Stimulated activated CD8-positive, alpha-beta memory T cell treated with anti-CD3 and anti-CD28 coated beads, Interleukin-15, amount 100 ng/mL, for 24 hours (primary cell): ENCODE data around the gene MPI.

ENCODE experiments used
- DNase-seq: peaks from one replicate; pipeline ENCODE4 v3.0.0-alpha.2; 2020; ENCODE audit warnings: low read depth

The MPI gene, protein sequence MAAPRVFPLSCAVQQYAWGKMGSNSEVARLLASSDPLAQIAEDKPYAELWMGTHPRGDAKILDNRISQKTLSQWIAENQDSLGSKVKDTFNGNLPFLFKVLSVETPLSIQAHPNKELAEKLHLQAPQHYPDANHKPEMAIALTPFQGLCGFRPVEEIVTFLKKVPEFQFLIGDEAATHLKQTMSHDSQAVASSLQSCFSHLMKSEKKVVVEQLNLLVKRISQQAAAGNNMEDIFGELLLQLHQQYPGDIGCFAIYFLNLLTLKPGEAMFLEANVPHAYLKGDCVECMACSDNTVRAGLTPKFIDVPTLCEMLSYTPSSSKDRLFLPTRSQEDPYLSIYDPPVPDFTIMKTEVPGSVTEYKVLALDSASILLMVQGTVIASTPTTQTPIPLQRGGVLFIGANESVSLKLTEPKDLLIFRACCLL

DNA sequence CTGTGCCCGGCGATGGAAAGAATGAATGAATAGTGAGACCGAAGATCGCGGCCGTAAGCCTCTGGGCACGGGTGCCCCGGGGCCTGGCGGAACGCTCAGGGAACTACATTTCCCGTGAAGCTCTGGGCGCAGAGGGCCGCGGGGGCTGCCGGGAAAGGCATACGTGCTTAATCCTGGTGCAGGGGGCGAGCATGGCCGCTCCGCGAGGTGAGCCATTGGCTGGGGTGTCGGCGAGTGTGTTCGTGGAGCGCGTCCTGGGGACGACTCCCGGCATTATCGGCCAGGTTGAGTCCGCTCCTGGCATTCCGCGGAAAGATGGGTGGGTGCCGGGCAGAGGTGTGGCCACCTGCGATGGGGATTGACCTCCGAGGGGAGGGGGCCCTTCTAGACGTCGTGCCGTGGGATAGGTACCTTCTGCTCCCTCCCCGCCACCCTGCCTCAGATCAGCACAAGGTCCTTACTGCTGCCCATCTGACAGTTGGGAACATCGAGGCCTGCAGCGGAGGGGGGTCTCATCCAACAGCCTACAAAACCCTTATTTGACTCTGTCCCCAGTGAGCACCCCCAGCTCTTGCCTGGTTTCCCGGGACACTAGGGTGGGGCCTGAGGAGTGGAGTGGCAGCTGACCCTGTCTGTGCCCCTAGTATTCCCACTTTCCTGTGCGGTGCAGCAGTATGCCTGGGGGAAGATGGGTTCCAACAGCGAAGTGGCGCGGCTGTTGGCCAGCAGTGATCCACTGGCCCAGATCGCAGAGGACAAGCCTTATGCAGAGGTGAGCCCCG lies at the start of gene MPI:
Gene MPI (plus strand): TSS at position 160 of the 782 bp plus-strand sequence. CDS start 32 bp downstream, at position 192.
- peak; percentile 63 for DNase-seq

DNA sequence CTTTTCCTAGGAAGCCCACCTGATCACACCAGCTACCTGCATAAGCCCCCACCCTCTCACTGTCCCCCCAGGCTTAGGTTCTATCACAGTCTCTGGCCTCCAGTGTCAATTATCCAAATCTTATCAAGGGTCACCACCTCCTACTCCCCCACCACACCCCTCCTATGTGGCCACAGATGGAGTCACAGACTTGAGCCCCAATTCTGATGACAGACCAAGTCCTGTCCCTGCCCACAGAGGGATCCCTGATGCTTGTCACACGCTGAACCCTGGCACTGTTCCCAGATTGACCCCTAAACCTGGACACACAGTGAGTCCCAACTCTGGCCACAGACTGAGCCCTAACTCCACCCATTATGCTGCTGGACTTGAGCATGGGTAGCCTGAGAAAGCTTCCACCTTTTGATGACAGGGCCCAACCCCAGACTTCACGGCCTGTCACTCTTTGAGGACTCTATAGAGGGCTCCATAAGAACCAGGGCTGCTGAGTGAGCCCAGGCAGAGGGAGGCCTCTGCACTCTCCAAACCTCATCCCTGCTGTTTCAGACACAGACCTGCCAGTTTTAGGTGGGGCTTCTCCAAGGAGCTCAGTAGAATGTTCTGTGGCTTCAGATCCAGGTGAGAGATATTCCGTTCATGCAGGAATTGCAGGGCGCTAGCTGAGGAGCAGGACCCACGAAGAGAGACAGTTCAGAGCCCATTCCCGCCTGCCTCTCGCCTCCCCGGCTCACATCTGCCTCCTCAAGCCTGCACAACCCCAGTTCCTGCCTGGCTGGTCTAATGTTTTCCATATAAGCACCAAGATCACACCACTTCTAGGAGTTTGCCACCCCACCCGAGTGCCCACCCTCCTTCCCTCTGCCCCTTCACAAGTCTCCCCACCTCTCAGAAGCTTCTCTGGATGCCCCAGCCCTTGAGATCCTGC lies 48.7 kb upstream of the MPI start:
- DNase-seq: no peak

DNA sequence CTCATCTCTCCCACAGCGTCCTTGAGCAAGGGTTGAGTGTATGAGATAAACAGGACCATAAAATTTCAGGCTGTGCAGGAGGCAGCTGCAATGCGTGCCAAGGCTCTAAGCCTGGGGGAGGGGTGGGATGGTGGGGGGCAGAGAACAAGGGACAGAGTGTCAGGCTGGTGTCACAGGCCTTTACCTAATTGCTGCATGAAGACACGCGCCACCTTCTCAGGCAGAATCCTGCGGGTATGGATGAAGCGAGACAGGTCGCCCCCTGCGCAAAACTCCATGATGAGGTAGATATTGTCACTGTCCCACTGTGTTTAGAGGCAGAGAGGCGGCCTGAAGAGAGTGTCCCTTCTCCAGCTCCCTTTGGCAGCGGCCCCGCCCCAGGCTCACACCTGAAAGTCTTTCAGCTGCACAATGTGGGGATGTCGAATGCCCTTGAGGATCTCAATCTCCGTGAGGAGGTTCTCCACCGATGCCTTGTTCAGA lies 47.9 kb upstream of the MPI start:
- DNase-seq: no peak

DNA sequence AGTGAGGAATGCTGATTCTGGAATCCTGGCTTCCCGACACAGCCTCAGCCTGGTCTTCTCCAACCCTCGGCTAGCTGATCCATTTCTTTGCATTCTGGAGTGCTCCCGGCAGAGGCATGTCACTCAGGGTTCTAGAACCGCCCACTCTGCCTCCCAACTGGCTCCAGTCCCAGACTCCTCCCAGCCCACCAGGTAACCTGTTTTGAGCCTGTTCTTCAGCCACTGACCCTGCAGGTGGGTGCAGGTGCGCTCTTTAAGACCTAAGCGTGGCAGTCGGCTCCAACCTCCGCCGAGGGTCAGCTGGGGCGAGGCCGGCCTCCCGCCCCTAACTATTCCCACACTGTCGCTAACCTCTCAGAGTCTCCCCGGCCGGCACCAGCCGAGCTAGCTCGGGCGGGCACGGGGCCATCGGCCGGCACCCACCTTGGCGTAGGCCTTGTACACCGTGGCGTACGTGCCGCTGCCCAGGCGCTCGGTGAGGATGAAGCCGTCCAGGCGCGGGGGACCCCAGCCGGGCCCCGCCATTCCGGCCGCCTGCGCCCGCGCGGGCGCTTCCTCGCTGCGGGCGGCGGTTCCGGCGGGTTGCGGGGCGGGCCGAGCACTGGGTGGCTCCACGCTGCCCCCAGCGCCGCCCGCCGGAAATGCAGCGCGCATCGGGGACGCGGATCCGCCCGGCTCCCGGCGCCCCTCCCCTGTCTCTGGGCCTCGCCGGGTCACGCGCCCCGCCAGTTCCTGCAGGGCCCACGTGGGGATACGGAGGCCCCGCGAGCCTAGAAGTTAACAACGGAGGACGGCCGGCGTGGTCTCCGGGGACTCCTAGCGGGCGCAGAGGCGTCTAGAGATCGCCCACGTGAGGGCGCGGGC lies 47.0 kb upstream of the MPI start, which contains the start of gene ULK3:
Gene ULK3 (minus strand): TSS at position 576 of the 864 bp plus-strand sequence. CDS start 51 bp downstream, at position 525.
- peak; percentile 88 for DNase-seq

DNA sequence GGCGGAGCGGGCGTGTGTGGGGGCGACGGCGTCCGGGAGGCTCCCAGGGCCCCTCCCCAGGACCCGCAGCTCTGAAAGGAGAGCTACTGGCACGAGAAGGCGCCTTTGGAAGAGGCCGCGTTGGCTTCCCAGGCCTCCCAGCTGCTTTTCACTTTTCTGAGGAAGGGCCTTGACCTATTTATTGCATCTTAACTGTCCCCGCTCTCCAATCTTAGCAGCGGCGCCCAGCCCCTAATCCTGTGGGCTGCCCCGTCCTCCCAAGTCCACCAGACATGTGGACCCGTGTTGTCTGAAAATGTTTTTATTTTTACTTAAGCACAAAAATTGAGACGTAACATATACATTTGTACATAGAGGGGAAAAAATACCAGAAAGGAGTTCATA lies 46.4 kb upstream of the MPI start:
- DNase-seq: no peak

DNA sequence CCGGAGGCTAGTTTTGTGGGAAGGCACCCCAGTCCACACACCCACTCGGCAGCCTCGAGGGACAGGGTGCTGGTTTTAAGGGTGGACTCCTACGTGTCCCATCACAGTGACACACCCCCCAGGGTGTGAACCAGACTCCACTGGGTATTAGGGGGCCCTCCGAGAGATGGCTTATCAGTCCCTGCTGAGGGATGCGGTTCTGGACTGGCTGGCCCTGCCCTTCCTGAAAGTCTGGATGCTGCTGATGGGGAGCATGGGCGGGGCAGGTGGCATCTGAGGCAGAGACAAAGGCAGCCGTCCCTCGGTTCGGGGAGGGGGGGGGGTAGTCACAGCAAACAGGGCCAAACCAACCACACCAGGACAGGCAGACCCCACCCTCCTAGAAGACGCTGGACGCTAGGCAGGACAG lies 45.9 kb upstream of the MPI start:
- no peak for DNase-seq

DNA sequence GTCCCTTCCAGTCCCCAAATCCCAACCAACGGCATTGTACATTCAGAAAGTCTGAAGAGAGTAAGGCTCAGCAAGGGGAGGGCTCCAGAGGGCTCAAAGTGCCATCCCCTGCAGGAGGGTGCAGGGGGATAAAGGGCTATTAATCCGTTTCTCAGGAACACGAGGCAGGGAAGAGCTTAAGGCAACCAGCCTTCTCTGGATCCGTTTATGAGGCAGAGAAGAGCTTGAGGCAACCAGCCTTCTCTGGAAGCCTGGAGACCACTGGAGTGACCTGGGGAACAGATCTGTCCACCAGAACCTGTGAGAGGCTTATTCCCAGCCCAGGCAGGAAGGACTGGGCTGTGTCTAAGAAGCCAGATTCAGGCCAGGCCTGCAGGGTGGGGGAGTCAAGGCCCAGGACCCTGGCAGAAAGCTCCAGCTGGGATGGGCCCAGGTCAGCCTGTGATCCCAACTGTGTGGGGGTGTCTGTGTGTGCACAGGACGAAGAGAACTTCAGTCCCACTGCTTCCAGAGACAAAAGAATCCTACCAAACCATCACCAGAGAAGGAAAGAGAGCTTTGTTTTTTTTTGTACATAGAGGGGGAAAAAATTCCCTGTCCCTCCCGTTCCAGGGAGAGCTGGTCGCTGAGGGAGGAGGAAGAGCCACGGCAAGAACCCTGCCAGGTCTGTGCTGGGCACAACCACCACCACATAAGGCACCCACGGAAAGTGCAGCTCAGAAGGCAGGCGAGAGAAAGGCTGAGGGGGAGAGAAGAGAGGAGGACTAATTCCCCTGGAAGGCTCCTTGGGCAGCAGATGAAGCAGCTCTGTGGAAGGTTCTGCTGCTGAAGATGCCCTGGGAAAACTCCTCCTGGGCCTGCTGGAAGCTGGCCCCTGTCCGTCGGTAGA lies 45.3 kb upstream of the MPI start:
- no peak for DNase-seq

DNA sequence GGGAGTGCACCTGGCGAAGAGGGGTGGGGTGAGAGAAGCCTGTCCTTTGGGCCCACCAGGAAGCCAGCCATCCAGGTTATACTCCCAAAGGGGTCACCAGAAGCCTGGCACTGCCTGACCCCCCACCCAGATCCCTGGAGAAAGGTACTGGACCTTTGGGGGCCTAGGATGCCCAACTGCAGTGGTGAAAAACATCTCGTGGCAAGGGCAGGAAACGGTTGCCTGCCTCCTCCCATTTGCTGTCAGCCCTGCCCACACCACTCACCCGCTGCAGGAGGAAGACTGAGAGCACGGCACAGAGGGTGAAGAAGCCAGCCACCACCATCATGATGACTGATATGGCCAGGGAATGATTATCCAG lies 44.7 kb upstream of the MPI start:
- no peak for DNase-seq

DNA sequence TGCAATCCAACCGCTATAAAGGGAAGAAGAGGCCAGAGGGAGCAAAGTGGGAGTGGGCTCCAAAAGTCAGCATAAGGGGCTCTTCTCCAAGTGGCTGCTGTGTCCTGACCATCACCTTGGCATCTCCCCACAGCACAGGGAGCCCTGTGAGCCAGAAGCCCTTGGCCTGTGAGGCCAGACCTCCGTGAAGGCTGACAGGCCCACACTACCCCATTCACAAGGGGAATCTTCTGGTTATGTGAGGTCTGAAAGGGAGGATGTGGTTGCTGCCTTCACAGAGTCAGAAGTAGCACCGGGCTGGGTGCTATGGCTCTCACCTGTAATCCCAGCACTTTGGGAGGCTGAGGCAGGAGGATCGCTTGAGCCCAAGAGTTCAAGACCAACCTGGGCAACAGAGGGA lies 44.3 kb upstream of the MPI start:
- DNase-seq: no peak

DNA sequence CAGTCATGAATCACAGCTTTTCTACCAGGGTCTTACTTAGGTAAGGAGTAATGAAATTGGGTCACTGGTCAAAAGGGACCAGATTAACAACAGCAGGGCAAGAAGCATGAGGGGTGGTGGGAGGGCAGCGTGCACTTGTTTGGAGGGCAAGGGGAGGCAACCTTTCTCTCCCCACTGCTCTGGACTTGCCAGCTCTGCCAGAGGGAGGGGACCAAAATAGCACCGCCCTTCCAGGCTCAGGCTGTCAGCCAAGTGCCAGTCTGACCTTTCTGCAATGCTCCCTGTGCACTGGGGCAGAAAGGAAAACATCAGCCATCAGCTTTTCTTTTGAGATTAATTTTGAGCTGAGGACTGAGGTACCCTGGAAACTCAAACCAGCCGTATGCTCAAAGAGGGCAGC lies 42.4 kb upstream of the MPI start:
- DNase-seq: no peak

DNA sequence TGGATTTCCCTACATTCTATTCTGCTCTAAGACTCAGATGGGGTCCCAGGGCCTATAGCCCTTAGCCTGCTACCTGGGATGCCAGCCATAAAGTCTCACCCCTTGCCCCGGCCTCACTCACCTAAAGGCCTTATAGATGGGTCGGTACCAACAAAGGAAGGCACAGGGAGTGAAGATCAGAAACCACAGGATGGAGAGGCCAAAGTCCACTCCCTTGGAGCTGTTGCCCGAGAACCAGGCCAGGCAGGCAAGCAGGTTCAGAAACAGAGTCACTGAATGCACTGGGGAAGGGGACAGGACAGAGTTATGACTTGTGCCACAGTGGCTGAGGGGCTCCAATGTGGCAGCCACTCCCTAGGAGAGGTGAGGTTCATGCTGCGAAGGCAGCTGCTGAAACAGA lies 39.4 kb upstream of the MPI start:
- no peak for DNase-seq

DNA sequence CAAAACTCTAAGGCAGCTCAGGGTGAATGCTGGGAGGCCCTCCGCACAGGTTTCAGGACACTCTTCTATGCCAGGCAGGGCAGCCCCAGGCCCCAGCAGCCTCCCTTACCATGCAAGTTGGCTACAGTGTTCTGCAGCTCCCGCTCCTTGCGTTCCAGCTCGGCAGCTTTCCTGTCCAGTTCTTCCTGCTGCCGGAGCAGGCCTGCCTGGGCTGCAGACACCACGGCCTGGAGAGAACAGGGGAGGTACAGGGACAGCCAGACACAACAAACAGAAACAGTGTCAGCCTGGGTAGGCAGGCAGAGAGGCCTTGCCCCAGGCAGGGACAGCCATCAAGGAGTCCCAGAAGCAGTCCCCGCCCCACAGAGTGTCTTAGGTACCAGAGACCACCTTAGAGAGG lies 37.9 kb upstream of the MPI start:
- no peak for DNase-seq

DNA sequence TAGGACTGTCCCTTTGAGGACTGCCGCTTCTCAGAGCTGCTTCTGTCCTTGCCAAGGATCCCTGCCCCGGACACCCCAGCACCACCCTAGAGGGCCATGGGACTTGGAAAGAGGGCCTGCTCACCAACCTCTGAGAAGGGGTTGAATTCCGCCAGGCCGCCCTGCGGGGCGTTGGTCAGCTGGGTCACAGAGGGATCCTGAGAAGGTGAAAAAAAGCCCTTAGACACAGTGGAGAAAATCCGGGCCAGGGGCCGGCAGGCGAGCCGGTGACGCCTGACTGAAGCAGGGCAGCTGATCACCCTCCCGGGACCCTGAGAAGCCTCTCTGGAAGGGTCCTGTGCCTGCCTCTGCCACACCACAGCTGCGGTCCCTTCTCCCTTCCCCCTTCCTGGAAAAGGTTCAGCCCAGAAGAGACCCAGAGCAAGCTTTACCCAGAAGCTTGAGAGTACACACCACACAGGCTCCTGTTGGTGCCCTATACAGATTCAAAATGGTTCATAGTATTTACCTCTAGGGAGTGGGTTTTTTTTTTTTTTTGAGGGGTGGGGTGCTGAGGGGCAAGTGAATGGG lies 35.3 kb upstream of the MPI start:
- DNase-seq: no peak

DNA sequence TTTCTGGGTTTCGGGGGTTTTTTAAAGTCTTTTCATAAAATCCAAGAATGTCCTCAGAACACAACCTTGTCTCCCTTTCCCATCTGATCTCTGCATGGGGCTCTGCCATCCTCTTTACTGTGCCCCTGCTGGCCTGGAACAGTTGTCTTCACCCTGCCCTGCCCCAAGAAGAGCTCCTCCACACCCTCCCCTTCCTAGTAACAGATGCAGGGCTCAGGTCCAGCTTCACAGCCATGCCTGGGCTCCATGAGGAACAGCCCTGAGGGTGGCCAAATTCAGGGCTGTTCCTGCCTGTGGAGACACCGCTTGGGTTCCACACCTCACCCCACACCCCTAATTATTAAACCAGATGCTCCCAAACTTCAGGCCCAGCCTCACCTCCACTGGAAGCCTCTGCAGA lies 34.0 kb upstream of the MPI start:
- no peak for DNase-seq

DNA sequence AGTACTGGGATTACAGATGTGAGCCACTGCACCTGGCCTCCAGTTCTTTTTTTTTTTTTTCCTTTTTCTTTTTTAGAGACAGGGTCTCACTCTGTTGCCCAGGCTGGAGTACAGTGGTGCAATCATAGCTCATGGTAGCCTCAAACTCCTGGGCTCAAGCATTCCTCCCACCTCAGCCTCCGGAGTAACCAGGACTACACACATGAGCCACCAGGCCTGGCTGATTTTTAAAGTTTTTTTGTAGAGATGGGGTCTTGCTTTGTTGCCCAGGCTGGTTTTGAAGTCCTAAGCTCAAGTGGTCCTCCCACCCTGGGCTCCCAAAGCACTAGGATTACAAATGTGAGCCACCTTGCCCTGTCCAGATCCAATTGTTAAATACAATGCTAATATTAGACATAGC lies 33.3 kb upstream of the MPI start:
- no peak for DNase-seq

DNA sequence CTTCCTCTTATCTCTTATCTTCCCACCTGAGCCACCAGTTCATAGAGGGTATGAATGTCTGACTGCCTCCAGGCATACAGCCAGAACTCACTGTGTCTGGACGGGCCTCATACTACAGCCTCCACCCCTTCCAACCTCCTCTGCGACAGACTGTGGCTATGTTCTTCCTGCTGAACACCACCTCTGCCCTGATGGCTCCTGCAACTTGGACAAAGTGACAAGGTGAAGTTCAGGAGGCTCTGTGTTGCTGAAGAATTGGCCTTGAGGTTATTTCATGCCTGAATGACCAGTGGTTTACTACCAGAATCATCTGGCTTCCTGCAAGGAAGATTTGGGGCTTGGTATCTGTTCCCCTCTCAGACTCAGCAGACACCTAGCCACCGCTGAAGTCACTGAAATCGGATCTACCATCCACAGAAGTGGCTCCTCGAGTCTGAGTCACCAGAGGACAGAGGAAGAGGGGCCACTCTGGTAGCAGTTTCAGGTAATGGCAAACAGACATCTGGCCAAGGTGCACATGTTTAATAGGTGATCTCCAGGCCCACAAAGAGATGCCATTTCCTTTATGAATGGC lies 32.7 kb upstream of the MPI start:
- no peak for DNase-seq

DNA sequence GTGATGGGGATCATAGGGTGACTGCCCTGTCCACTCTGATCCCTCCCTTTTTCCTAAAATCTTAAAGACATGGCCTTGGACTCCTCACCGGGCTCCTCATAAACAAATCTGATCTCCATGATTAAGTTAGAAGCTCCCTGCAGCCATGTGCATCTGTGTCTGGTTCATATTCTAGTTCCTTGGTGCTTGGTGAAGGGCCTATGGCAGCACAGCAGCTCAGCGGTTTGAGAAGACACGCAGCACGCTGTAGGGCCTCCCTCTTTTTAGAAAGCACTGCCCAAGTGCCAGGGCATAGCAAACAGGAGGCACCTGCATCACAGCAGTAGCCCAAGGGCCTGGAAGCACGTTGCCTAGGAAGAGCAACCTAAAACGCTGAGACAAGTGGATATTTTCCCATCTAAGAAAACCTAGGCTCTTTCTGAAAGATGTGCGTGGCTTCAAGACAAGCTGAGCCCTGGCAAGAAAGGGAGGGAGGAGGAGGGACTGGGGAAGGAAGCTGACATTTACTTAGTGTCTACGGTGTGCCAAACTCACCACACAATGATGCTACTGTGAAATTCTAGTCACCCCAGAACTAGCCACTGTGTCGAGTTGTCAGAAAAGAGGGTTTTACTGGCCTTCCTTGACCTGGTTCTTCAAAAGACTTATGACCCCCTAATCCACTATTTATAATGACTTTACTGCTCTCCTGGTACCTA lies 32.0 kb upstream of the MPI start:
- DNase-seq: no peak

DNA sequence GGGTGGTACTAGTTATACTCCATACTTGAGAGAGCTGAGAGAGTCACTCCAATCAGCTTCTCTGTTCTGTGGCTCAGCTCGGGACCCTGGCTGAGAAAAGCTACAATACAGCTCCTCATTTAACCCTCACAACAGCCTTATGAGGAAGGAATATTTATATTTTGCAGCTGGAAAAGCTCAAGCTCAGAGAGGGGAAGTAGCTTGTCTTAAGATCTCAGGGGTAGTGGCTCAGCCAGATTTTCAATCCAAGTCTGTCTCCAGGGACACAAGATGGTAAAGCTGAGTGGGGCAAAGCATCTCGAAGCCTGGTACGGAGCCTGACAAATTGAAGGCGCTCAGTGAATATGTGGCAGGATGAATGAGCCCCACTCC lies 31.5 kb upstream of the MPI start:
- no peak for DNase-seq
